GM19467 (cell line): Measurements from ENCODE around the gene UBAP1.
"Not testable (repeated sequence)": the region's sequence is repeated elsewhere in the genome, so short reads cannot be mapped to it uniquely, and the experiment has no call there.

Source experiments
- ATAC-seq: cut with Tn5 transposase; IDR thresholded peaks from one replicate; pipeline ENCODE4 v1.9.1; 2021; ENCODE audit warnings: mild to moderate bottlenecking, moderate library complexity; ENCODE audit not compliant: unreplicated experiment

Gene UBAP1

GRCh38 chr9:34178436-34179212 lies at the start of gene UBAP1:
UBAP1 (plus strand) TSS chr9:34179043; CDS start chr9:34220915, 41,872 bp downstream.
- peak; percentile 98 for ATAC-seq

- ATAC-seq: no peak
Observed at GRCh38 chr9:34131571-34131970, 47.3 kb upstream of the UBAP1 start.

GRCh38 chr9:34133436-34133949 lies 45.4 kb upstream of the UBAP1 start:
- no peak for ATAC-seq

- ATAC-seq: no peak
Observed at GRCh38 chr9:34134521-34134920, 44.3 kb upstream of the UBAP1 start.

- ATAC-seq: not testable (repeated sequence)
Observed at GRCh38 chr9:34138644-34139043, 40.2 kb upstream of the UBAP1 start.

DNA sequence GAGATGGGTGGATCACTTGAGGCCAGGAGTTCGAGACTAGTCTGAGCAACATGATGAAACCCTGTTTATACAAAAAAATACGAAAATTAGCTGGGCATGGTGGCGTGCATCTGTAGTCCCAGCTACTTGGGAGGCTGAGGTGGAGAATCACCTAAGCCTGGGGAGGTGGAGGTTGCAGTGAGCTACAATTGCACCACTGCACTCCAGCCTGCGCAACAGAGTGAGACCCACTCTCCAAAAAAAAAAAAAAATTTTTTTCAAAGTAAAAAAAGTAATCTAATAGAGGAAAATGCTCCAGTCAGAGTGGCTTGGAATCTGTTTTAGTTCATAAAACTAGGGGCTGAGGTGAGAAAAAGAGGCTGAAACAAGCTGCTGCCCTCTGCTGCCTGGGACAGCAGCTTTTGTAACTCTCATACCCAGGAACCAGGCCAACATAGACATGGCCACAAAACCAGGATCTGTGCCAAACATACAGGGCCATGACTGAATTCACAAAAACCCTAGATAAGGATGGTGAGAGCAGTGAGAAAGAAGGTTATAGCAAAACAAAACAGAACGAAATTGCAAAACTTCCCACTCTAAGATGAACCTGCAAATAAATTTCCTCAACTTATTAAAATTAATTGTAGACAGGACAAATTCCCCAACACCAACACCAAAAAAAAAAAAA lies 39.2 kb upstream of the UBAP1 start:
- no peak for ATAC-seq

DNA sequence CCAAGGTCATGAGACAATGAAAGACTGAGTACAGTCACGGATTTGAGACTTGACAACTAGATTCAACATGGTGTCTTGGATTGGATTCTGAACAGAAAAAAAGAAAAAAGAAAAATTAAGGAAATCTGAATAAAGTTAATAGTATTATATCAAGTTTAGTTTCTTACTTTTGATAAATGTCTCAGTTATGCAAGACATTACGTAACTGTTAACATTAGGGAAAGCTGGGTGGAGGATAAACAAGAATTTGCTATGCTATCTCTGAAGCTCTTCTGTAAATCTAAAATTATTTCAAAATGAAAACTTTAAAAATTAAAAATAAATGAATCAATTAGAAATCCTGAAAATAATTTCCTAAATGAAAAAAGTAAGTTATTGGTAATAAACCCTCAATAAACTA lies 38.0 kb upstream of the UBAP1 start:
- ATAC-seq: no peak

GRCh38 chr9:34143116-34143515 lies 35.7 kb upstream of the UBAP1 start:
- ATAC-seq: no peak

- no peak for ATAC-seq
Observed at GRCh38 chr9:34145165-34145564, 33.7 kb upstream of the UBAP1 start.

- no peak for ATAC-seq
Observed at GRCh38 chr9:34151398-34151797, 27.4 kb upstream of the UBAP1 start.

DNA sequence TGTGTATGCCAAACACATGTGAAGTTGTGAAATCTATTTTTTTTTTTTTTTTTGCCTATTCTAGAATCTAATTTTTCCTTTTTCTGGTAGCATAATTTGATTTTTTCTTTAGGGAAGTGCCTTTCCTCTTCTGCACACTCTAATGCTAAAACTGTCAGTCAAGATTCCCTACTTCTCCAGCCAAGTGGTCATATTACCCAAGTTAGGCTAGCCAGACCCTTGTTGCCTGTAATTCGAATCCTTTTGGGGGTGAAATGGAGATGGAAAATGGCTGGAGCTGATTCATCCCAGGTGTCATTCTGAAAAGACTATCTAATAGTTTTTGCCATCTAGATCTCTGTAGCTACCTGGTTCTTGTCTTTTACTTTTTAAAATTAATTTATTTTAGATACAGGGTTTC lies 24.8 kb upstream of the UBAP1 start:
- ATAC-seq: no peak

- ATAC-seq: no peak
Observed at GRCh38 chr9:34157318-34157717, 21.5 kb upstream of the UBAP1 start.

- no peak for ATAC-seq
Observed at GRCh38 chr9:34157898-34158297, 20.9 kb upstream of the UBAP1 start.

GRCh38 chr9:34158362-34158869 lies 20.4 kb upstream of the UBAP1 start:
- no peak for ATAC-seq

- no peak for ATAC-seq
Observed at GRCh38 chr9:34163434-34163833, 15.4 kb upstream of the UBAP1 start.

- ATAC-seq: no peak
Observed at GRCh38 chr9:34169125-34169524, 9.7 kb upstream of the UBAP1 start.

DNA sequence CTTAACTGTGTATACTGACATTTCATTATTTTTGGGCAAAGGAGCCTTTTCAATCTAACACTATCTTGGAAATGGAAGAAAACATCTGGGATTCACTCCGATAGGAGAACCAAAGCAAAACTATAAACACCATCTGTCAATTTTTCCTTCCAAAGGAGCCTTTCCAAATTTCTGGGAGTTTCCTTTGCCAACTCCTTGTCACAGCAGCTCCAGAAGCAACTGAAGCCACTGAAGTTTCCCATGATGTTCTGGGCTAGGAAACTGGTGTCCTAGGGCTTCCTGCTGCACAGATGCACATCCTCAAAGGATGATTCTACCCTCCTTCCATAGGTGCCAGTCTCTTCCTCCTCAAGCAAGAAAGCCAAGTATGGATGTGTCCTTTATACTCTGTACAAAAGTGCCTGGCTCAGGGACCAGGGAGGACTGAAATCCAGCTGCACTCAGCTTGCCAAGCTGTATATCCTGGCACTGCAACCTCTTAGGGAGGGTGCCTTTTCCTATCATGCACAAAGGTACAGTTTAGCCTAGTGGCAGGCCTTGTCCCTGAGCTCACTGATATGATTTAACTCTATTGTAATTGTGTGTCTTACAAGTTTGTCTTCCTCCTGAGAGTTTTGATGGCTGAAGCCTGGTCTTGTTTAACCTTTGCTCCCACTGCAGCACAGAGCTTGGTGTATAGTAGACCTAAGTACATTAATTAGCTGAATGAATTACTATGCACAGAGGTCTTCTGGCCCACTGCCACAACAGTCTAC lies 8.4 kb upstream of the UBAP1 start:
- ATAC-seq: no peak

GRCh38 chr9:34171753-34172535 lies 6.9 kb upstream of the UBAP1 start:
- ATAC-seq: no peak

DNA sequence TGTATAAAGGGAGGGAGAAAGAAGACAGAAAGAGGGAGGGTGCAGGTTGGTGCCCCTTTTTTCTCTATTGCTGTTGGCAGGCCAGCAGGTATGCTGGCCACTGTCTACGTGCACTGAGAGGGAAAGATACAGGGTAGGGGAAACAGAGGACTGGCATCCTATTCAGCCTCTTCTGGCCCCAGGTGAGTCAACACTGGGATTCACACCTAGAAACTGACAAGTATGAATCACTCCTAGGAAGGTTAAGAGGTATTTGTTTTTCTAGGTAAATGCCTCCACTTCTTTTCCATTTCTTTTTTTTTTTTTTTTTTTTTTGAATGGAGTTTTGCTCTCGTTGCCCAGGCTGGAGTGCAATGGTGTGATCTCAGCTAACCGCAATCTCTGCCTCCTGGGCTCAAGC lies 2.8 kb upstream of the UBAP1 start:
- no peak for ATAC-seq

GRCh38 chr9:34177593-34178435 lies 1.0 kb upstream of the UBAP1 start:
- no peak for ATAC-seq
